KMS-11 (cell line): ENCODE measurements around the gene PNPLA7.

Experiments used
- H2AFZ ChIP-seq: fragments of 200-600 bp; sonication (generic); 2 replicates; pipeline ENCODE4 v1.6.1; 2016; ENCODE audit warnings: antibody characterized with exemption, mixed run types, low read depth
- H3K27ac ChIP-seq: fragments of 200-600 bp; sonication (generic); 2 replicates; pipeline ENCODE4 v1.6.1; 2016; ENCODE audit warnings: mild to moderate bottlenecking, mixed run types
- H3K27me3 ChIP-seq: fragments of 200-600 bp; sonication (generic); 2 replicates; pipeline ENCODE4 v1.6.1; 2017; ENCODE audit warnings: mild to moderate bottlenecking, low read depth, mixed run types, moderate library complexity; ENCODE audit not compliant: insufficient read depth
- H3K36me3 ChIP-seq: fragments of 200-600 bp; sonication (generic); 2 replicates; pipeline ENCODE4 v1.6.1; 2017; ENCODE audit warnings: mild to moderate bottlenecking, mixed run types; ENCODE audit not compliant: insufficient read depth
- H3K4me1 ChIP-seq: fragments of 200-600 bp; sonication (generic); 2 replicates; pipeline ENCODE4 v1.6.1; 2016; ENCODE audit warnings: mild to moderate bottlenecking, low read depth, mixed run types; ENCODE audit not compliant: poor library complexity, severe bottlenecking
- H3K4me2 ChIP-seq: fragments of 200-600 bp; sonication (generic); 2 replicates; pipeline ENCODE4 v1.7.0; 2016; ENCODE audit warnings: mild to moderate bottlenecking, mixed run types
- H3K4me3 ChIP-seq: fragments of 200-600 bp; sonication (generic); IDR thresholded peaks from 2 replicates; pipeline ENCODE4 v1.6.1; 2017; ENCODE audit warnings: low read depth, low read length, mixed read lengths; ENCODE audit not compliant: insufficient read depth
- H3K79me2 ChIP-seq: fragments of 200-600 bp; sonication (generic); 2 replicates; pipeline ENCODE4 v1.6.1; 2016; ENCODE audit warnings: low read depth, mixed run types; ENCODE audit not compliant: insufficient read depth
- H3K9ac ChIP-seq: fragments of 200-600 bp; sonication (generic); 2 replicates; pipeline ENCODE4 v1.6.1; 2016; ENCODE audit warnings: mild to moderate bottlenecking, mixed run types
- H4K20me1 ChIP-seq: fragments of 200-600 bp; sonication (generic); 2 replicates; pipeline ENCODE4 v1.6.1; 2016; ENCODE audit warnings: mild to moderate bottlenecking, mixed run types; ENCODE audit not compliant: insufficient read depth
- TF ChIP-seq, protein P1 (sequence below): fragments of 200-600 bp; sonication (generic); conservative IDR thresholded peaks from 2 replicates; pipeline ENCODE4 v1.6.1; 2017; ENCODE audit warnings: low read depth, mild to moderate bottlenecking, antibody characterized with exemption, low read length, moderate library complexity, mixed read lengths

The PNPLA7 gene

DNA sequence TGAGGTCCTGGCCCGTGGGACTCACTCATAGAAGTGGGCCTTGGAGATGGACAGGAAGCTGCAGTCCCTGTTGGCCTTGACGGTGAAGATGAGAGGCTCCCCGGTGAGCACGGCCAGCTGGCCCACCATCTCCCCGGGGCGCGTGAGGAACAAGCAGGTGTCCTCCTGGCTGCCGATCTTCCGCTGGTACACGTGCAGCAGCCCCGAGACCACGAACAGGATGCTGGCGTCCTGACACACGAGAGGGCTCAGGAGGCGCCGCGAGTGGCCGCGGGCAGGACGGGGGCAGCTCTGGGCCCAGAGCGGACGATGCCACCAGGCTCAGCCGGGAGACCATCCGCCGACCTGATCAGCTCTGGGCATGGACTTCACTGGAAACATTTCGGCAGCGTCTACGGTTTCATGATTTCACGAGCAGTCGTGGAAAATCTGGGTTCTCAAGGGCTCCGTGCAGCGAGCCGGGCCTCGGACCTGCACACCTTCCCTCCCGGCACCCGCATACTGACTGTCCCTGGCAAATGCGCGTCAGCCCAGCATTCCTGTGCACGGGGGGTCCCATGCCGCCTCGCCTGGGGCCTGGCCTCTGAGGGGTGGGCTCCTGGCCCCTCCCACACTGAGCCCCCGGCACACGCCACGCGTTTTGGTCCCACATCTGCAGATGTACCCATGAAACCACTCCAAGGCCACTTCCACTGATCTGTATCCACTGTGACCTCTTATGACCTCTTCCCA, 49.4 kb downstream of the PNPLA7 start:
- TF ChIP-seq, protein P1, sequence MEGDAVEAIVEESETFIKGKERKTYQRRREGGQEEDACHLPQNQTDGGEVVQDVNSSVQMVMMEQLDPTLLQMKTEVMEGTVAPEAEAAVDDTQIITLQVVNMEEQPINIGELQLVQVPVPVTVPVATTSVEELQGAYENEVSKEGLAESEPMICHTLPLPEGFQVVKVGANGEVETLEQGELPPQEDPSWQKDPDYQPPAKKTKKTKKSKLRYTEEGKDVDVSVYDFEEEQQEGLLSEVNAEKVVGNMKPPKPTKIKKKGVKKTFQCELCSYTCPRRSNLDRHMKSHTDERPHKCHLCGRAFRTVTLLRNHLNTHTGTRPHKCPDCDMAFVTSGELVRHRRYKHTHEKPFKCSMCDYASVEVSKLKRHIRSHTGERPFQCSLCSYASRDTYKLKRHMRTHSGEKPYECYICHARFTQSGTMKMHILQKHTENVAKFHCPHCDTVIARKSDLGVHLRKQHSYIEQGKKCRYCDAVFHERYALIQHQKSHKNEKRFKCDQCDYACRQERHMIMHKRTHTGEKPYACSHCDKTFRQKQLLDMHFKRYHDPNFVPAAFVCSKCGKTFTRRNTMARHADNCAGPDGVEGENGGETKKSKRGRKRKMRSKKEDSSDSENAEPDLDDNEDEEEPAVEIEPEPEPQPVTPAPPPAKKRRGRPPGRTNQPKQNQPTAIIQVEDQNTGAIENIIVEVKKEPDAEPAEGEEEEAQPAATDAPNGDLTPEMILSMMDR, result no peak
- no peak overlapping the region for H3K4me2 ChIP-seq
- H3K4me1 ChIP-seq, result no peaks in the 10 kb centered on the region
- no peak overlapping the region for H2AFZ ChIP-seq
- no peak overlapping the region for H3K27ac ChIP-seq
- H3K4me3 ChIP-seq, result no peak overlapping the region
- H3K36me3 ChIP-seq, result no peaks in the 10 kb centered on the region
- H3K9ac ChIP-seq, result no peak overlapping the region
- no peaks in the 10 kb centered on the region for H3K27me3 ChIP-seq
- no peaks in the 10 kb centered on the region for H4K20me1 ChIP-seq
- no peaks in the 10 kb centered on the region for H3K79me2 ChIP-seq

DNA sequence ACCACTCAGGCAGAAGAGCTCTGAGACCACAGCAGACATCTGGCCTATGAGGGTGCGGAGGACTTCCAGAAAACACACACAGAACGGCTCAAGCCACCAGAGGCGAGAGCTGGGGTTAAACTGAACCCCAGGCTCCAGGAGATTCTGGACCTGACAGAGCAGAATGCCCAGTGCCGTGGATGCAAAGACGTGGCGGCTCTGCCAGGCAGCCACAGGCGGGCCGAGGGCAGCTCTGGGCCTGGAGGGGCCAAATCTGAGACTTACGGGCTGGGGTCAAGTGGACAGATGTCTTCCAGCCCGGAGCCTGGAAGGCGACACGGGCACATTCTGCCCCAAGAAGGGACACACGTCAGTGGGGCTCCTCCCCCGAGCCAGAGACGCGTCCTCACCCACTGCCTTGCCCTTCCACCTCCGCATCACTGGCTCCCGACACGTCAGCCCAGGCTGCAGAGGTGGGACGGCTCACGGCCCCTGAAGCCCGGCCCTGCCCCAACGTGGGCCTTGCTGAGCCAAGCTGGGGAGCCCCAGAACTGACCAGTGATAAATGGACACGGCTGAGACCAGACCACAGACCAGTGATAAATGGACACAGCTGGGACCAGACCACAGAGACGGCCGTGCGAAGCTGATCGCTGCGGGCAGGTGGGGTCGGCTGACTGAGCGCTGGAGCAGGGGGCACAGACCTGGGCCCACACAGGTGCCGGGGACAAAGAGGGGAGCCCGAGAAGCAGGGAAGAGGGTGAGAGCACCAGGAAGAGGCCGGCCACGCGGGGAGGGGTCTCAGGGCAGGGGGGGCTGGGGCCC, 50.1 kb downstream of the PNPLA7 start:
- Histone ChIP-seq H3K79me2 (no peaks in the 10 kb centered on the region), H2AFZ (no peak overlapping the region), H4K20me1 (no peaks in the 10 kb centered on the region), H3K27me3 (no peaks in the 10 kb centered on the region), H3K36me3 (no peaks in the 10 kb centered on the region), H3K27ac (no peak overlapping the region), H3K4me3 (no peak overlapping the region), H3K9ac (no peak overlapping the region), H3K4me1 (no peaks in the 10 kb centered on the region), H3K4me2 (no peak overlapping the region)
- TF ChIP-seq, protein P1, result no peak

DNA sequence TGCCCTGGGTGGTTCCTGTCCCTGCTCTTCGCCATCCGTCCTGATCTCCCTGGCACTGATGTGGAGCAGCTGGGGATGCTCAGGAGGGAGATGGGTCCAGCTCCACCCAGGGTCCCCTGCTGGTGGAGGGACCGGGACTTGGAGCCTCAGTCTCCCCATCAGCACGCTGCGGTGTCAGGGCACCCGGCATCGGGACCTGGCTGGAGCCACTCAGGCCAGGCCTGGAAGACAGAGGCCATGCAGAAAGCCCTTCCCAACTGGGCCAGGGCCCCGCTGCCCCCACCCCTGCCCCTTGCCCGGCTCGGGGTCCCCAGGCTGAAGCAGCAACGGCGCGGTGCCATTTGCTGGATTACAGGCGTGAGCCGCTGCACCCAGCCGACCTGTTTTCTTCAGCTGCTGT, 50.8 kb downstream of the PNPLA7 start:
- H3K79me2 ChIP-seq, result no peaks in the 10 kb centered on the region

DNA sequence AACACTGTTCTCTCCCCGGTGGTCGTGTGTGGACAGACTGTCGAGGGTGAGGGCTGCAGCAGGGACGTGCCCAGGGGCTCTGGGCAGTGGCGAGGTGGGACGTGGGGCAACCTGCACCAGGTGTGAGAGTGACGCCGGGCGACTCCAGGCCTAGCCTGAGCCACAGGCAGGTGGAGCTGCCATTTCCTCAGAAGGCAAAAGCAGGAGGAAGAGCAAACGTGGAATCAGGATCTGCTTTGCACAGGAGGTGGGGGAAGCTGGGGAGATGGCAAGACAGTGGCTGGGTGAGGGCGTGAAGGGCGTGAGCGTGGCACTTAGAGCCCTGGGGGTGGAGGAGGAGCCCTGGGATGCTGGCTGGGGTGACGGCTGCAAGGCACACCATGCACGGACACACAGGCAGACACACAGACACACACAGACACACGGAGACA, 51.5 kb downstream of the PNPLA7 start:
- Histone ChIP-seq H3K4me2 (no peak overlapping the region), H3K36me3 (no peaks in the 10 kb centered on the region), H2AFZ (no peak overlapping the region), H3K4me1 (no peaks in the 10 kb centered on the region), H3K79me2 (no peaks in the 10 kb centered on the region), H3K27ac (no peak overlapping the region), H3K9ac (no peak overlapping the region), H3K27me3 (no peaks in the 10 kb centered on the region), H3K4me3 (no peak overlapping the region), H4K20me1 (no peaks in the 10 kb centered on the region)
- TF ChIP-seq, protein P1, result no peak

More for the DNA sequence above, 50.8 kb downstream of the PNPLA7 start:
- no peak overlapping the region for H3K4me3 ChIP-seq
- no peaks in the 10 kb centered on the region for H3K27me3 ChIP-seq
- no peak overlapping the region for H3K9ac ChIP-seq
- no peaks in the 10 kb centered on the region for H4K20me1 ChIP-seq
- no peak overlapping the region for H3K4me2 ChIP-seq
- no peak overlapping the region for H2AFZ ChIP-seq
- H3K4me1 ChIP-seq, result no peaks in the 10 kb centered on the region
- H3K27ac ChIP-seq, result no peak overlapping the region
- H3K36me3 ChIP-seq, result no peaks in the 10 kb centered on the region
- TF ChIP-seq, protein P1, result no peak
